DND-41 (cell line): ENCODE data around the gene PROZ.

Experiments
- CTCF ChIP-seq: IDR thresholded peaks from 2 replicates; pipeline ENCODE4 v1.5.1; 2012; ENCODE audit warnings: borderline replicate concordance, low read length, moderate library complexity, mild to moderate bottlenecking; ENCODE audit not compliant: poor library complexity, severe bottlenecking; ENCODE audit errors: extremely low read depth
- EZH2 ChIP-seq: IDR thresholded peaks from 3 replicates; pipeline ENCODE4 v1.6.1; 2012; ENCODE audit warnings: borderline replicate concordance, low read depth, mild to moderate bottlenecking, moderate library complexity, low read length, inconsistent platforms; ENCODE audit not compliant: severe bottlenecking

GRCh38 chr13:113209336-113209758, 50.9 kb downstream of the PROZ start, which contains the start of gene CUL4A:
- no peak for TF ChIP-seq CTCF
- no peak for TF ChIP-seq EZH2
